Upper lobe of left lung (tissue), 4 donors: ENCODE data around the gene HHLA2.

Experiments used
- EP300 ChIP-seq, 4 donors: sonication (generic); formaldehyde crosslinking; IDR thresholded peaks; one replicate each; pipeline ENCODE4 v1.5.1; 2017; ENCODE audit warnings: antibody characterized with exemption in 4 of 4, control low read depth in 2 of 4
- POLR2A ChIP-seq, 4 donors: fragments of 450-650 bp; IDR thresholded peaks; one replicate each; pipeline ENCODE4 v1.5.1; 2016 to 2017; ENCODE audit warnings: antibody characterized with exemption in 4 of 4, mild to moderate bottlenecking in 2 of 4
- POLR2AphosphoS5 ChIP-seq, 2 donors: sonication (generic); formaldehyde crosslinking; IDR thresholded peaks; one replicate each; pipeline ENCODE4 v1.5.1; 2017; ENCODE audit warnings: antibody characterized with exemption in 2 of 2
- TF ChIP-seq, protein P1 (sequence below), 6 experiments: fragments of 450-650 bp in 4 of 6; fragments of 200-600 bp in 2 of 6; sonication (generic) in 2 of 6; IDR thresholded peaks; one replicate each; pipeline ENCODE4 v1.5.1; 2016 to 2019; ENCODE audit warnings: antibody characterized with exemption in 6 of 6

DNA sequence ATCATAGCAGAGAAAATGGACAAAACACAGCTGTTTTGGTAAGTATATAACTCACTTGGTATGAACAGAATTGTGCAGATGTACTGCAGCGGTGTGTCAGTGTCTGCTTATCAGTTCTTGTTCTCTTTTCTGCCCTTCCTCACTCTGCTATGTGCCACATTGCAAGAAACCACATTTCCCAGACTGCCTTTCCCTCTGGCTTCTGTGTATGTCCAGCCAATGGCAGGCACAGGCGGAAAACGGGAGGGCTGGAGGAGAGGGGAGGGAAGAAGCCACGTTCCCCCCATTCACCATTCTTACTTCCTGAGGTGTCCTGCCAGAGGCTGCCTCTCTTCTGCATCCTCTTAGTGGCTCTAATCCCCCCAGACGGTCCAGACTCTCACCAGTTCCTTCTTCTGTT, 15.4 kb downstream of the HHLA2 start:
- TF ChIP-seq POLR2A (IDR thresholded peaks at IDR 0.05) (no peak), POLR2AphosphoS5 (IDR thresholded peaks at IDR 0.05) (no peak), EP300 (IDR thresholded peaks at IDR 0.05) (no peak)
- TF ChIP-seq, protein P1, sequence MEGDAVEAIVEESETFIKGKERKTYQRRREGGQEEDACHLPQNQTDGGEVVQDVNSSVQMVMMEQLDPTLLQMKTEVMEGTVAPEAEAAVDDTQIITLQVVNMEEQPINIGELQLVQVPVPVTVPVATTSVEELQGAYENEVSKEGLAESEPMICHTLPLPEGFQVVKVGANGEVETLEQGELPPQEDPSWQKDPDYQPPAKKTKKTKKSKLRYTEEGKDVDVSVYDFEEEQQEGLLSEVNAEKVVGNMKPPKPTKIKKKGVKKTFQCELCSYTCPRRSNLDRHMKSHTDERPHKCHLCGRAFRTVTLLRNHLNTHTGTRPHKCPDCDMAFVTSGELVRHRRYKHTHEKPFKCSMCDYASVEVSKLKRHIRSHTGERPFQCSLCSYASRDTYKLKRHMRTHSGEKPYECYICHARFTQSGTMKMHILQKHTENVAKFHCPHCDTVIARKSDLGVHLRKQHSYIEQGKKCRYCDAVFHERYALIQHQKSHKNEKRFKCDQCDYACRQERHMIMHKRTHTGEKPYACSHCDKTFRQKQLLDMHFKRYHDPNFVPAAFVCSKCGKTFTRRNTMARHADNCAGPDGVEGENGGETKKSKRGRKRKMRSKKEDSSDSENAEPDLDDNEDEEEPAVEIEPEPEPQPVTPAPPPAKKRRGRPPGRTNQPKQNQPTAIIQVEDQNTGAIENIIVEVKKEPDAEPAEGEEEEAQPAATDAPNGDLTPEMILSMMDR (IDR thresholded peaks at IDR 0.05), result no peak
